Small intestine (tissue), 7 donors: ENCODE data around the gene PTPN6. TPM values are rescaled to one million over a fixed set of nuclear protein-coding genes. Genes with fewer than 3 reads are reported as not detected.

ENCODE experiments used
- DNase-seq, 2 donors: peaks; one replicate each; pipeline versions ENCODE4 v3.0.0 to v3.0.0-alpha.2; 2013
- FAIRE-seq: peaks from 2 replicates; lab custom pipeline; 2012; peaks lifted over from hg19 to GRCh38; lab: Jason Lieb, UNC
- H3K27ac ChIP-seq, 3 donors: one replicate each; pipeline ENCODE4 v1.5.1; 2013; ENCODE audit warnings: low read length in 2 of 3, mild to moderate bottlenecking in 2 of 3, control low read depth in 1 of 3, inconsistent platforms in 1 of 3, low read depth in 1 of 3, moderate library complexity in 1 of 3
- H3K27me3 ChIP-seq, 3 donors: one replicate each; pipeline ENCODE4 v1.6.1; 2013; ENCODE audit warnings: low read length in 3 of 3, inconsistent platforms in 1 of 3; ENCODE audit not compliant: control insufficient read depth in 3 of 3, insufficient read depth in 3 of 3
- H3K36me3 ChIP-seq, 3 donors: one replicate each; pipeline ENCODE4 v1.6.1; 2013; ENCODE audit warnings: low read length in 3 of 3, inconsistent platforms in 1 of 3, low read depth in 1 of 3, mild to moderate bottlenecking in 1 of 3, moderate library complexity in 1 of 3; ENCODE audit not compliant: control insufficient read depth in 3 of 3, insufficient read depth in 2 of 3
- H3K4me1 ChIP-seq, 3 donors: one replicate each; pipeline ENCODE4 v1.6.1; 2013; ENCODE audit warnings: low read length in 2 of 3, inconsistent platforms in 1 of 3, low read depth in 1 of 3, mild to moderate bottlenecking in 1 of 3, moderate library complexity in 1 of 3; ENCODE audit not compliant: control insufficient read depth in 3 of 3, insufficient read depth in 2 of 3
- H3K4me3 ChIP-seq, 3 donors: one replicate each; pipeline ENCODE4 v1.5.1; 2013; ENCODE audit warnings: low read length in 3 of 3, control low read depth in 1 of 3, inconsistent platforms in 1 of 3, low read depth in 1 of 3, mild to moderate bottlenecking in 1 of 3, moderate library complexity in 1 of 3
- H3K9me3 ChIP-seq, 2 donors: one replicate each; pipeline ENCODE4 v1.6.1; 2013; ENCODE audit warnings: low read depth in 1 of 2, low read length in 1 of 2; ENCODE audit not compliant: control insufficient read depth in 2 of 2, insufficient read depth in 1 of 2
- WGBS, 3 donors: extraction: QIAGEN DNeasy Blood & Tissue Kit; methylation state at CpG; one replicate each; pipeline ENCODE4 v1.1.7; 2013; 5-methylcytosine and 5-hydroxymethylcytosine counted together
- polyA plus RNA-seq, 4 donors: library from polyadenylated mRNA; stranded (reverse) in 3 of 4; unstranded in 1 of 4; fragments of 200-250 nt in 3 of 4; fragments of 120-200 nt in 1 of 4; gene quantifications; one replicate each; pipeline versions ENCODE4 v1.2.1 to v1.2.3, GENCODE V29; 2013
- donor health status: healthy with polysubstance abuse.
- donor health status: control.
- donor health status: control.
- donor health status: Bipolar disorder and iron deficiency.
- donor health status: healthy.

The PTPN6 gene
- polyA plus RNA-seq, 4 donors, result 37.4 to 81.1 (median 58.7) TPM

DNA sequence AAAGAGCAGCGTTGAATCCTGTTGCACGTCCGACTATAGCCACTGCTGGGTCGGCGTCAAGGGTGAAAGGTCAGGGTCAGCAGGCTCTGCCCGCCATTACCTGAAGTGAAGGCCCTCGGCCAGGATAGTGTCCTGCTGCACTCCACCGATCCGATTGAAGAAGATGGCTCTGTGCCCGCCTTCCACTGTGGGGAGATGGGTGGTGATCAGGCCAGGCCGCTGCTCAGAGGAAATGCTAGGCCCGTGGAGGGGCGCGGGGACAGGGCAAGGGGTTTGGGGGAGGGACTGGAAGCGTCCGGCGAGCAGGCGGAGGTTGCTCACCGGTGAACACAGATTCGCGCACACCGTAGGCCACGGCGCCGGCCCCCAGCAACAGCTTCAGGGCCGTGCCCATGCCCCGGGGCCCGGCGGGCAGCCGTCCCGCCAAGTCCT, 19.0 kb downstream of the PTPN6 start:
- no peaks in the 10 kb centered on the region for H3K9me3 ChIP-seq
- DNase-seq, result no peak
- WGBS, 3 donors, result 0 to 1% (median 0%) methylated on average over 26 to 31 of the region's 31 CpGs
- peaks cover 9 to 54% (median 14%) of the 10 kb centered on the region in 3 donors for H3K36me3 ChIP-seq
- FAIRE-seq, result no peak
- H3K4me1 ChIP-seq, result peaks cover 5 to 48% (median 6%) of the 10 kb centered on the region in 3 donors
- H3K27ac ChIP-seq, result peak overlapping the region; percentile 75 to 94 (median 91)
- no peaks in the 10 kb centered on the region for H3K27me3 ChIP-seq
- H3K4me3 ChIP-seq, result peak overlapping the region; percentile 77 to 99 (median 82)

DNA sequence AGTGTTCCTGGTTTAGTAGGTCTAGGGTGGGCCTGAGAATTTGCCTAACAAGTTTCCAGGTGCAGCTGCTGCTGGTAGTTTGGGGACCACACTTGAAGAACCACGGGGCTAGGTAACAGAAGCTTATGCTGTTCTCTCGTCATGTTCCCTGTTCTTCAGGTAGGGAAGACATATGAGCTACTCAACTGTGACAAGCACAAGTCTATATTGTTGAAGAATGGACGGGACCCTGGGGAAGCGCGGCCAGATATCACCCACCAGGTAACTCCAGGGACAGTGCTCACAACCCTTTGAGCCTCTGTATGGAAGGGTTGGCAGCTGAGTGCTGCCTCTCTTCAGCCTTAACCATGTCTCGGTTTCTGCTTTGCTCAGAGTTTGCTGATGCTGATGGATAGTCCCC, 23.0 kb downstream of the PTPN6 start:
- Histone ChIP-seq H3K27ac (no peak overlapping the region), H3K4me3 (no peak overlapping the region), H3K4me1 (peaks cover 1 to 16% (median 5%) of the 10 kb centered on the region in 3 donors), H3K9me3 (no peaks in the 10 kb centered on the region), H3K27me3 (no peaks in the 10 kb centered on the region), H3K36me3 (peaks cover 26 to 56% (median 30%) of the 10 kb centered on the region in 3 donors)
- WGBS, 3 donors, result 87 to 90% (median 88%) methylated on average over 6 of the region's 6 CpGs
- no peak for DNase-seq
- no peak for FAIRE-seq

DNA sequence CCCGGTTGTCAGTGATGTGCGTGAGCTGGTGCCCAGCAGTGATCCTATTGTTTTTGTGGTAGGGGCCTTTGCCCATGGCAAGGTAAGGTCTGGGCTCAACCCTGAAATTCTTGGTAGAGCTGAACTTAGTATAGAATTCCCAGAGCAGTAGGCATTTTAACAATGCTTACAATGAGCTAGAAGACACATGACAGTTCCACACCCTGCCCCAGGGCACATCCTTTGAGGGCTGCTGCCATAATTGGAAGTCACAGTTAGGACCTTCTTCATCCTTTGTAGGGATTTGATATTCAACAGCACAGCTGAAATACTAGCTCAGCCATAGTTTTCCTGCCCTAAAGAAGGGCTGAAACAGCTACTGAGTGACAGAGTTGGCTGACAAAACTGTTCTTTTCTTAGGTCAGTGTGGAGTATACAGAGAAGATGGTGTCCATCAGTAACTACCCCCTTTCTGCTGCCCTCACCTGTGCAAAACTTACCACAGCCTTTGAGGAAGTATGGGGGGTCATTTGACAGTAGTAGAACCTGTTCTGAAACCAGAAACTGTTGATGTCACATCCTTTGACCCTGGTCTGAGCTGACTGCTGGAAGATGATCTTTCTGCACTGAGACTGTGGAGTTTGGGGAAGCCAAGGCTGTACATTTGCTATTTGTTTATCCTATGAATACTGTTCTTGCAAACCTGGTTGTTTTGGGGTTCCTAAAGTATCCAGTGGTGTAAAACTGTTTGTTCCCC, 24.3 kb downstream of the PTPN6 start:
- no peaks in the 10 kb centered on the region for H3K9me3 ChIP-seq
- 82 to 85% (median 84%) methylated on average over 2 of the region's 2 CpGs for WGBS, 3 donors
- DNase-seq (no peak), FAIRE-seq (no peak)
- H3K36me3 ChIP-seq, result peaks cover 29 to 67% (median 34%) of the 10 kb centered on the region in 3 donors
- H3K4me1 ChIP-seq, result peaks cover 5 to 27% (median 7%) of the 10 kb centered on the region in 3 donors
- H3K27me3 ChIP-seq, result no peaks in the 10 kb centered on the region
- no peak overlapping the region for H3K27ac ChIP-seq
- no peak overlapping the region for H3K4me3 ChIP-seq

DNA sequence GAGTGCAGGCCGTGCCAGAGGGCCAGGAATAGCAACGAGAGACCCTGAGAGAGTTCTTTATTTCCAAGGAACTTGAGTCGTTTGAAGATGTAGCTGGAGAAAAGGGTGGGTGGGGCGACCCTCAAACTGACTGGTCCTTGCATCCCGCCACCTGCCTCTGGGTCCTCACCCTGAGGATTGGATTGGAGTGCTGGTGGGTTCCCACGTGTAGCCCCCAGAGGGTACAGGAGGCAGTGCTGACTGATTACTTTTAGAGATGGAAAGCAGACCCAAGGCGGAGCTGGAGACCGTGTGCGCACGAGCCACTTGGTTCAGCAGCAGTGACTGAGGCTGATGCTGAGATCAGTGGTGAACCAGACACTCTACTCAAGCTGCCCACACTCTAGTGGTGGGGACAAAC, 26.5 kb downstream of the PTPN6 start:
- DNase-seq, result no peak
- Histone ChIP-seq H3K36me3 (peaks cover 29 to 84% (median 43%) of the 10 kb centered on the region in 3 donors), H3K4me3 (no peak overlapping the region), H3K27ac (no peak overlapping the region), H3K4me1 (peaks cover 0 to 40% (median 12%) of the 10 kb centered on the region in 3 donors), H3K27me3 (no peaks in the 10 kb centered on the region), H3K9me3 (no peaks in the 10 kb centered on the region)
- 81 to 82% (median 81%) methylated on average over 10 of the region's 10 CpGs for WGBS, 3 donors
- FAIRE-seq, result no peak

DNA sequence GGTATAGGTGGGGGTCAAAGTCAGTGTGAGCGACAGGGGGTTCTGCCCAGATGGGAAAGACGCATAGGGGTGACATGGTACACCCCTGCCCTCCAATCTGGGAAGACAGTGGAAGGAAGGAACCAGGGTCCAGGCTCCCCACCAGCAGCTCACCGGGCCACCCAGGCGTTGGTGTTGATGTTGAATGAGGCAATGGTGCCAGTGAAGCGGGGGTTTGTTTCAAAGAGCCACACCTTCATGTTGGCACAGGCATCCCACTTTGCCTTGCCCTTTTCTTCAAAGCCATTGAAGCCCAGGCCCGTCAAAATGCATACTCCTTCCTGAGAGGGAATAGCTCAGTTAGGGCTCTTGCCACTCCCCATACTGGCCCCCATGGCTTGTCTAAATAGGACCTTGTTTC, 27.0 kb downstream of the PTPN6 start:
- DNase-seq, result no peak
- H3K36me3 ChIP-seq, result peaks cover 29 to 82% (median 43%) of the 10 kb centered on the region in 3 donors
- FAIRE-seq, result no peak
- H3K4me1 ChIP-seq, result peaks cover 0 to 42% (median 12%) of the 10 kb centered on the region in 3 donors
- no peaks in the 10 kb centered on the region for H3K27me3 ChIP-seq
- no peak overlapping the region for H3K4me3 ChIP-seq
- no peak overlapping the region for H3K27ac ChIP-seq
- 79 to 88% (median 83%) methylated on average over 6 of the region's 6 CpGs for WGBS, 3 donors
- H3K9me3 ChIP-seq, result no peaks in the 10 kb centered on the region

DNA sequence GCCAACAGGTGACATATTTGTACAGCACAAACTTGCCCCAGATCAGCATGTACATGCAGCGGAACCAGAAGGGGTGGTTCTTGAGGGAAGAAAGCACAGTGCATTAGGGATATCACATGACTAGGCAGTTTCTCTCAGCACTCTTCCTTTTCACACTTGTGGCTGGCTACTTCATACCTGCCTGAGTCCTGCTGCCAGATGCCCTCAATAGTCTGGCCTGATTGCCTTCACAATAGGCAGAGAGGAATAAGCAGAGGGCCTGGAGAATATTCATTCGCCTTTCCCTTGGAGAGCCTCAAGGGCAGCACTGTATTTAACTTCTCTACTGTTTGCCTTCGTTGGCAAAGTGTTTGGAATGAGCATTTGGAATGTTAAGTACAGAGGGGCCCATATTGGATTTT, 27.5 kb downstream of the PTPN6 start:
- FAIRE-seq, result no peak
- H3K27me3 ChIP-seq, result no peaks in the 10 kb centered on the region
- no peak for DNase-seq
- H3K27ac ChIP-seq, result no peak overlapping the region
- no peak overlapping the region for H3K4me3 ChIP-seq
- H3K9me3 ChIP-seq, result no peaks in the 10 kb centered on the region
- 67 to 78% (median 72%) methylated on average over 3 of the region's 3 CpGs for WGBS, 3 donors
- peaks cover 29 to 79% (median 43%) of the 10 kb centered on the region in 3 donors for H3K36me3 ChIP-seq
- H3K4me1 ChIP-seq, result peaks cover 0 to 46% (median 14%) of the 10 kb centered on the region in 3 donors

DNA sequence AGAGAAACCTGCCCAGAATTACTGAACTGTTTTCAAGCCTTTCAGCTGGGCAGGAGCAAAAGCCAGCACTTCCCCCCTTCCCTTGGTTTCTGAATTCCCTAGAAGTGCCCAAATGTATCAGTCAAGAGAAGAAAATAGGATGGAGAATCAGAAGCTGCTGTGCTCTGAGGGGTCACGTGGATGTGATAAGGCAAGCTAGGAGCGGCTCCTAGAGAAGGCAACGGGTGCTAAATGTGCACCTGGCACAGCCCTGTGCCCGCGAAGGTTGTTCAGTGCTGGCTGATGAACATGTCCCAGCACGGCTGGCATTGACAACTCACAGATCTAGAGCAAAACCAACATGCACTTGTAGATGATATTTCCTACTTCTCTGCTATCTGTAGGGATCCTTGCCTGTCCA, 27.9 kb downstream of the PTPN6 start:
- peaks cover 29 to 77% (median 43%) of the 10 kb centered on the region in 3 donors for H3K36me3 ChIP-seq
- H3K27ac ChIP-seq, result peak overlapping the region in 2 of 3 donors; percentile 24 to 28
- FAIRE-seq, result no peak
- H3K27me3 ChIP-seq, result no peaks in the 10 kb centered on the region
- H3K4me1 ChIP-seq, result peaks cover 0 to 48% (median 14%) of the 10 kb centered on the region in 3 donors
- no peak for DNase-seq
- H3K4me3 ChIP-seq, result no peak overlapping the region
- 9 to 57% (median 52%) methylated on average over 6 of the region's 6 CpGs for WGBS, 3 donors
- H3K9me3 ChIP-seq, result no peaks in the 10 kb centered on the region

DNA sequence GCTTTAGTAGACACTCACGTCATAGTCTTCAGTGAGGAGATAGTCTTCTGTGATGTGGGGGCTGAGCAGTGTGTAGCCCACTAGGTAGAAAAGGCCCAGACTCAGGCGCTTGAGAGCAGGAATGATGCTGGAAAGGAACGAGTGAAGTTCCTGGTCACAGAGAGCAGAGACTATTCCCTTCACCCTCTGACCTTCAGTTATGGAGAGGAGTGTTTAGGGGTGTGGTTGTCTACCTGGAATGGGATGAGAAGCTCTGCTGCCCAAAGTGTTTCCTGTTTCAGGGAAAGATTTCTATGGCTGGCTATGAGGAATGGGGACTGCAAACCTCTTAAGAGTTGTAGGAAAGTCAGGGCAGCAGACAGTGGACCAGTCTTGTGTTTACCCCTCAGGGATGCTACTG, 28.3 kb downstream of the PTPN6 start:
- no peak overlapping the region for H3K4me3 ChIP-seq
- no peaks in the 10 kb centered on the region for H3K9me3 ChIP-seq
- H3K4me1 ChIP-seq, result peaks cover 0 to 52% (median 14%) of the 10 kb centered on the region in 3 donors
- no peaks in the 10 kb centered on the region for H3K27me3 ChIP-seq
- DNase-seq (peak in 1 of 2 donors; percentile 58), FAIRE-seq (no peak)
- WGBS, 3 donors, result 24 to 68% (median 44%) methylated on average over 3 of the region's 3 CpGs
- peak overlapping the region; percentile 24 to 77 (median 28) for H3K27ac ChIP-seq
- H3K36me3 ChIP-seq, result peaks cover 25 to 76% (median 43%) of the 10 kb centered on the region in 3 donors
